Amygdala (tissue), 56 donors: ENCODE measurements around the gene TAOK1.
"Not testable (repeated sequence)": the region's sequence is repeated elsewhere in the genome, so short reads cannot be mapped to it uniquely, and the experiment has no call there.

Experiments
- DNase-seq, 56 donors: peaks; one replicate each; lab custom pipeline; 2025; lab: John Stamatoyannopoulos, UW

Gene TAOK1

DNA sequence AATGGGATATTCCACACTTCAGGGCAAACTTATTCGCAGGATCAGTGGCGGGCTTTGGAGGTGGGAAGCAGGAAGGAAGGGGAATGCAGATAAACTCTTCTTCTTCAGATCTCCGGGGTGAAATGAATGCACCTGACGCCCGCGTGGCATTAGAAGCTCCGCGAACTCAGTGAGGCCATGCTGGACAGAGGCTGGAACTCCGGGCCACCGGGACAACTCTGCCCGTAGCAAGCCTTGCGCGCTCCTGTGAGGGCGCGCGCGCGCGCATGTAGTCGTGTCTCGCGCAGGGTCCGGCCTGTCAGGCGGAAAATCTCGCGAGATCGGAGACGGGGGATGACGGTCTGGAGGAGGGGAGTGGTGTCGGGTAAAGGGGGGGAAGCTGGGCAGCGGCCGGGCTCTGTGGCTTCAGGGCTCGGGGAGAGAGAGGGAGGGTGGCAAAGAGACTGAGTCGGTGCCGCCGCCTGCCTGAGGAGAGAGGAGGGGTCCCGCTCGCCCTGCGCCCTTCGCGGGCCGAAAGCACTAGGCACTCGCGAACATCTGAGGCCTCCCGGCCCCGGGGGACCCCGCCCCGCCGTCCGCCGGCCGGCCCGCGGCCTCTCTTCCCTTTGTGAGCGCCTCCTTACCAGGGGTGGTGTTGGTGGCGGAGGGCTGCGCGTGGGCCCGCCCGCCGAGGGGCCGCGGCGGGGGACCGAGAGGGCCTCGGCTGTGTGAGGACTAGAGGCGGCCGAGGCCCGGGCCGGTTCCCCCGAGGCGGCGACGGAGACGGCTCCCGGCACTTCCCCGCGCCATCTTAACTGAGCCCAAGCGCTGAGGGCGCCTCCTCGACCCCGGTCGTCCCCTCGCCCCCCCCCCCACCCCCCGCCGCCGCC, at the start of gene TAOK1:
Gene TAOK1, plus strand, starts transcription at position 382 of the 869 bp plus-strand sequence. CDS start 61,186 bp downstream, outside the sequence.
- peak; percentile 65 to 99 (median 96) for DNase-seq

DNA sequence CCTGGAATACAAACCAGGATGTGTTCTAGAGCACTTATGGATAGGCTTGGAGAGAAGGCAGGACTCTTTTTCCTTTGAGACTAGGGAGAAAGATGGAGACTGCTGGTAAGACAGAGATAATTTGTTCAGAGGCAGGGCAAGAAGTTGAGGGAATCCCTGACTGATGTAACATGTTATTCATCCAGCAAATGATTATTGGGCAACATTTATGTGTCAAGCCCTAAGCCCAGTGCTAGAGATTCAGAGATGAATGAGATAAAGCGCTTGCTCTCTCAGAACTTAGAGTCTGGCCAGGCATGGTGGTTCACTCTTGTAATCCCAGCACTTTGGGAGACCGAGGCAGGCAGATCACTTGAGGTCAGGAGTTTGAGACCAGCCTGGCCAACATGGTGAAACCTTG, 48.4 kb upstream of the TAOK1 start:
- no peak for DNase-seq

DNA sequence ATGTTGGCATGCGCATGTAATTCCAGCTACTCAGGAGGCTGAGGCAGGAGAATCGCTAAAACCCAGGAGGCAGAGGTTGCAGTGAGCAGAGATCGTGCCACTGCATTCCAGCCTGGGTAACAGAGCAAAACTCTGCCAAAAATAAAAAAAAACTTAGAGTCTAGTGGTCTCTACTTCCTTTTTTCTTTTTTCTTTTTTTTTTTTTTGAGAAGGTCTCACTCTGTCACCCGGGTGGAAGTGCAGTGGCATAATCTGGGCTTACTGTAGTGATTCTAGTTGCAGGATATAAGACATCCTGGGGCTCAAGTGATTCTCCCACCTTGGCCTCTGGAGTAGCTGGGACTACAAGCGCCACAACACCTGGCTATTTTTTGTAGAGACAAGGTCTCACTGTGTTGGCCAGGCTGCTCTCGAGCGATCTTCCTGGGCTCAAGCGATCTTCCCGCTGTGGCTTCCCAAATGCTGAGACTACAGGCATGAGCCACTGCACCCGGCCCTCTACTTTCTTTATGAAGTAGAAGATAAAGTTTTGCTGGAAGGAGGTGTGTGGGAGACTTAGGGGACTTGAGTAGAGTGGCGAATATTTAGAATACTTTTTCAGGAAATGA, 47.9 kb upstream of the TAOK1 start:
- DNase-seq, result no peak

DNA sequence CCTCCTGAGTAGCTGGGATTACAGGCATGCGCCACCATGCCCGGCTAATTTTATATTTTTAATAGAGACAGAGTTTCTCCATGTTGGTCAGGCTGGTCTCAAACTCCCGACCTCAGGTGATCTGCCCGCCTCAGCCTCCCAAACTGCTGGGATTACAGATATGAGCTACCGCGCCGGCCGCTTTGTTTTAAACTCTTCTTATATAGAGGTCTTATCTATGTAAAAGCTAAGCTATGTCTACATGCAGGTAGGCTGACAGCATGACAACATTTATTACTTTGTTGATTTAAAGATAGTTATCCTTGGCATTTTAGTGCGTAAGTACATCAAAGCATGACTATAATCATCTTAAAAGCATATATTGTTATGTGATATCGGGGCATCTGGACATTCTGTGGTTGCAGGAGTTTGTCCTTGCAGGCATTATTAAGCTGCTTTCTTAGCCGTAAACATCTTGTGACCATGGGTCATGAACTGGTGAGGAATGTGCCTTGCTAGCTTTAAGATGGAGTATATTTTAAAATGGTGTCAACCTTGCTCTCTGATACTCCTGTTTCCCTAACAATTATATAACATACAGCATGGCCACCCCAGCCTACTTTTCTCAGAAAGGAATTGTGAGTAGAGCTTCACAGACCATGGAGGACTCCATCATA, 45.8 kb upstream of the TAOK1 start:
- no peak for DNase-seq

DNA sequence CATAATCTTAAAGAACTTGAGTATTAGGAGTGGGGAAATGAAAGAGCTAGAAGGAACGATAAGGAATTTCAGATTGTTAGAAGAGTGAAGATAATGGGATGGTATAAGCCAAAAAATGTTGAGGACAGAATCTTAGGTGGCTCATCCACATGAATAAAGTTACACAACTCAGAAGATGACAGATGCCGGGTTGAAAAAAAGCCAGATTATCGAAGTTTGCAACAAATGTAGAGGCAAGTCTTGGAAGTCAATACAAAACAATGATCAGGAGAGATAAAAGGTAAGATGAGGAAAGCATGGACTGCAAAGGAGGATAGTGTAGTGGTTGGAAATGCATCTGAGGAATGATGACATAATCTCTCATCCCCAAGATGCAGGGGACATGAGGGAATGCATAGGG, 45.1 kb upstream of the TAOK1 start:
- DNase-seq, result no peak

DNA sequence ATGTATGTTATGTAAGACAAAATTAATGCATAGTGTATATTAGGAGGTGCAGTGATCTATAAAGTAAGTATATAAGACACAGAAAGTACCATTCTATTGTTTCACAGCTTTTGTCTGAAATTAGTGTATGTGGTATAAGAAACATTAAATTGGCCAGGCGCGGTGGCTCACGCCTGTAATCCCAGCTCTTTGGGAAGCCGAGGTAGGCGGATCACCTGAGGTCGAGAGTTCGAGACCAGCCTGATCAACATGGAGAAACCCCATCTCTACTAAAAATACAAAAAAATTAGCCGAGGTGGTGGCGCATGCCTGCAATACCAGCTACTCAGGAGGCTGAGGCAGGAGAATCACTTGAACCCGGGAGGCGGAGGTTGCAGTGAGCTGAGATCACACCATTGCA, 44.7 kb upstream of the TAOK1 start:
- not testable (repeated sequence) for DNase-seq

DNA sequence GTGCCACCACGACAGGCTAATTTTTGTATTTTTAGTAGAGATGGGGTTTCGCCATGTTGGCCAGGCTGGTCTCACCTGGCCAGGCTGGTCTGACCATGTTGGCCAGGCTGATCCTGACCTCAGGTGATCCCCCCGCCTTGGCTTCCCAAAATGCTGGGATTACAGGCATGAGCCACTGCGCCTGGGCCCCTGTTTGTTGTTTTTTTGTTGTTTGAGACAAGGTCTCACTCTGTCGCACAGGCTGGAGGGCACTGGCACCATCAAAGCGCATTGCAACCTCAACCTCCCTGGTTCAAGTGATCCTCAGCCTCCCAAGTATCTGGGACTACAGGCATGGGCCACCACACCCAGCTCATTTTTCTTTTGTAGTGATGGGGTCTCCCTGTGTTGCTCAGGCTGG, 43.7 kb upstream of the TAOK1 start:
- no peak for DNase-seq

DNA sequence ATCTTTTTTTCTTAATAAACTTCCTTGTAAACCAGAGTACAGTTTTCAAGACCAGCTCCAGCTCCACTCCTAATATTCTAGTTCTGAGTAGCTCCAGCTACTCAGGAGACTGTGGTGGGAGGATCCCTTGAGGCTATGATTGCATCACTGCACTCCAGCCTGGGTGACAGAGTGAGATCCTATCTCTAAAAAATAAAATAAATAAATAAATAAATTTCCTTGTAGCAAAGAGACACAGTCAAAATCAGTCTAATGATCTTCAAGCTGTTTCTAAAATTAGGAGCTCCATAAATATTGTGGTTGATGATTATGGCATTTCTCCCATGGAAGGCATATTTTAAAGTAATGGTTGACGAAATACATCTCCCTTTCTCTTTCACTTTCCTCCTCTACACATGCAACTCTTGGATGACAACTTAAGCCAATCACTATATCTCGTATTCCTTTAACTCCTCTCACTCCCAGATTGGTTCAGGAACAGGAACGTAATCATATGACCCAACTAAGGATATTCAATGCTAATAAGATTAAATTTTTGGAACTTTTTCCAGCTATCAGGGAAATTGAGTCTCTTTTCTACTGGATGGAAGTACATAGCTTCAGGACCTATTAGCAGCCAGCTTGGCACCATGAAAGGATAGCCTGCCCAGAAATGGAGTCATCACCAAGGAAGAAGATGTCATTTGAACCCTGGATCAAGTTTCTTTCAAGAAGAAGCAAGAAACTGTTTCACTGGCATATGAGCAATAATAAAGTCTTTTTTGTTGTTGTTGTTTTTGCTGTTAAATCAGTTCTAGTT, 42.1 kb upstream of the TAOK1 start:
- no peak for DNase-seq

DNA sequence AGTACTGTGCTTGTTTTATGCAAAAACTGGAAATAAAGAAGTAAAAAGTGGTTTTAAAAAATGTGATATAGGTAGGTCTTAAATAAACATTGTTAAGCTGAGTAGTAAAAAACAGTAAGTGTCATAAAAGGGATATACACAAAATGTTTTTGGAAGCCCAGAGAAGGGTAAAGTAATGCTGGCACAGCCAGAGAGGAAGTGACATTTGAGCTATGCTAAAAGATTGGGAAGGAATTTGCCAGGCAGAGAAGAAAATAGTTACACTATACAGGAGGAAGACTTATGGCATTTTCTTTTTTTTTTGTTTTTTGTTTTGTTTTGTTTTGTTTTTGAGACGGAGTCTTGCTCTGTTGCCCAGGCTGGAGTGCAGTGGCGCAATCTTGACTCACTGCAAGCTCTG, 40.8 kb upstream of the TAOK1 start:
- no peak for DNase-seq

DNA sequence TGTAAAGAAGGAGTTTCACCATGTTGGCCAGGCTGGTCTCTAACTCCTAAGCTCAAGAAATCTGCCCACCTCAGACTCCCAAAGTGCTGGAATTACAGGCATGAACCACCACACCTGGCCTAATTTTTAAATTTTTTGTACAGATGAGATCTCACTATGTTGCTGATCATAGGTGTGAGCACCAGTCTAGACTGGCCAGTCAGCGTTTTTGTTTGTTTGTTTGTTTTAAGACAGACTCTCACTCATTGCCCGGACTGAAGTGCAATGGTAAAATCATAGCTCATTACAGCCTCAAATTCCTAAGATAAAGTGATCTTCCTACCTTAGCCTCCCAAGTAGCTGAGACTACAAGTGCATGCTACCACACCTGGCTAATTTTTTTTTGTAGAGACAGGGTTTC, 38.0 kb upstream of the TAOK1 start:
- no peak for DNase-seq

DNA sequence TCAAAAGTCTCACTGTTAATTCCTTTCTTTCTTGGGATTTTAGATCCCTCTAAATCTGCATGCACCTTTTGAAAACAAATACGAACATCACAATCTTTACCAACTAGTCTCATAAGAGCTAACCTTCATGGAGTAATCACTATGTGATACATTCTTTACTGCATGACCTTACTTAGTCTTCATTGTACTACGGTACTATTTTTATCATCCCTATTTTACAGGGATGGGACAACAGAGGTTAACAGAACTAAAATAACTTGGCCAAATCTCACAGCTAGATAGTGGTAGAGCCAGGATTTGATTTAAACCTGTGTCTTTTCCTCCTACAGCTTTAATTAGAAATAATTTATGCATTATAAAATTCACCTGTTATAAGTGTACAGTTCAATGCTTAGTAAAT, 32.9 kb upstream of the TAOK1 start:
- no peak for DNase-seq

DNA sequence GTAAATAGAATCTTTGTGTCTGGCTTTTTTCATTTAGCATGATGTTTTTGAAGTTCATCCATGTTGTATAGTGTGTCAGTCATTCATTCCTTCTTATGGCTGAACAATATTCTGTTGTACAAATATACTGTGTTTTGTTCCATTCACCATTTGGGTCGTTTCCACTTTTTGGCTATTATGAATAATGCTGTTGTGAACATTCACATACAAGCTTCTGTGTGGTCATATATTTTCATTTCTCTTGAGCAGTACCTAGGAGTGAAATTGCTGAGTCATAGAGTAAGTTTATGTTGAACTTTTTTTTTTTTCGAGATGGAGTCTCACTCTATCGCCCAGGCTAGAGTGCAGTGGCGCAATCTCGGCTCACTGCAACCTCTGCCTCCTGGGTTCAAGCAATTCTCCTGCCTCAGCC, 32.3 kb upstream of the TAOK1 start:
- no peak for DNase-seq

DNA sequence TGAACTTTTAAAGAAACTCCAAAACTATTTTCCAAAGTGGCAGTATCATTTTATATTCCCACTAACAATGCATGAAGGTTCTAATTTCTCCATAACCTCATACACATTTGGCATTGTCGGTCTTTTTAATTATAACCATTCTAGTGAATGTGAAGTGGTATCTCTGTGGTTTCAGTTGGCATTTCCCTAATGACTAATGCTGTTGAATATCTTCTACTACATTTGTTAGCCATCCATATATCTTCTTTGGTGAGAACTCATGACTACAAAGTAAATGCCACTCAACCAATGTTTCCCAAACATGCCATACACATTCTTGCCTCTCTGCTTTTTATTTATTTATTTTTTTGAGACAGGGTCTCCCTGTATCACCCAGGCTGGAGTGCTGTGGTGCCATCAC, 31.7 kb upstream of the TAOK1 start:
- no peak for DNase-seq

DNA sequence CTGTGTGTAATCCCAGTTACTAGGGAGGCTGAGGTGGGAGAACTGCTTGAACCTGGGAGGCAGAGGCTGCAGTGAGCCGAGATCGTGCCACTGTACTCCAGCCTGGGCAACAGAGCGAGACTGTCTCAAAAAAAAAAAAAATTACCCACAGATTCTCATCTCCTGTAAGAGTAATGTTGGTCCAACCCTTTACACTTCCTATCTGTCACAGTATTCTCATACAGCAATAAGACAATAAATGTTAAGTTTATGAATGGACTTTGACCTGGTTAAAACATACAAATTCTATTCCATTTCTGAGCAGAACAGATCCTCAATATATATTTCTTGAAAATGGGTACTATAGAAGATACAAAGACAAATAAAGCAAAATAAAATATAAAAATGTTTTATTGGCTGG, 30.4 kb upstream of the TAOK1 start:
- no peak for DNase-seq

DNA sequence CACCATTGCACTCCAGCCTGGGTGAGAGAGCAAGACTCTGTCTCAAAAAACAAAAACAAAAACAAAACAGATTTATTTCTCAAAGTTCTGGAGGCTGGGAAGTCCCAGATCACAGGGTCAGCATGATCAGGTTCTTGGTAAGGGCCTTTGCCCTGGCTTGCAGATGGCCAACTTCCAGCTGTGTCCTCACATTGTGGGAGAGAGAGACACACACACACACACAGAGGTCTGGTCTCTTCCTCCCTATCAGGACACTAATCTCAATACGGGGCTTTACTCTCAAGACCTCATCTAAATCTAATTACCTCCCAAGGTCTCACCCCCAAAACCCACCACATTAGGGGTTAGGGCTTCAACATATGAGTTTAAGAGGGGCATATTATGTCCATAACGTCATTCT, 26.4 kb upstream of the TAOK1 start:
- DNase-seq, result no peak

DNA sequence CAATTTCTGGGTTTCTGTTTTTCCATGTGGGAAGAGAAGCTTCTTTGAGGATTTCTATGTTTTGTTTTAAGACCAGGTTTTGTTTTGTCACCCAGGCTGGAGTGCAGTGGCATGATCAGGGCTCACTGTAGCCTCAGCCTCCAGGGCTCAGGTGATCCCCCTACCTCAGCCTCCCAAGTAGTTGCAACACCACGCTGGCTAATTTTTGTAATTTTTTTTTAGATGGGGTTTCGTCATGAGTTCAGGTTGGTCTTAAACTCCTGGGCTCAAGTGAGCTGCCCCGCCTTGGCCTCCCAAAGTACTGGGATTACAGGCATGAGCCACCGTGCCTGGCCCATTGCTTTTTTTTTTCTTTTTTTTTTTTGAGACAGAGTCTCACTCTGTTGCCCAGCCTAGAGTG, 25.5 kb upstream of the TAOK1 start:
- DNase-seq, result no peak

DNA sequence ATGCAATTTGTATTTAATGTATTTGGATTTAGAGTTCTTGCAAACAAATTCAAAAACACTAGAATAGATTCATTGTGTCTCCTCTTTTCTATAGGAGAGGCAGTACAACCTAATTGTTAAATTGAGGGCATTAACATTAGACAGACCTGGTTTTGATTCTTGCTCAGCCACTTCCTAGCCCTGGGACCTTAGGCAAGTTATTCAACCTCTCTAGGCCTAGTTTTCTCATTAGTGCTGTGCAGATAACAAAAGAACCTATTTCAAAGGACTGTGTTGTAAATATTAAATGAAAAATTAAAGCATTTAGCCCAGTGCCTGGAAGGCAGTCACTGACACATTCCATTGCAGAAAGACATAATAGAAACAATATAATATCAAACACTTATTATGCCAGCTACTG, 22.0 kb upstream of the TAOK1 start:
- DNase-seq, result no peak

DNA sequence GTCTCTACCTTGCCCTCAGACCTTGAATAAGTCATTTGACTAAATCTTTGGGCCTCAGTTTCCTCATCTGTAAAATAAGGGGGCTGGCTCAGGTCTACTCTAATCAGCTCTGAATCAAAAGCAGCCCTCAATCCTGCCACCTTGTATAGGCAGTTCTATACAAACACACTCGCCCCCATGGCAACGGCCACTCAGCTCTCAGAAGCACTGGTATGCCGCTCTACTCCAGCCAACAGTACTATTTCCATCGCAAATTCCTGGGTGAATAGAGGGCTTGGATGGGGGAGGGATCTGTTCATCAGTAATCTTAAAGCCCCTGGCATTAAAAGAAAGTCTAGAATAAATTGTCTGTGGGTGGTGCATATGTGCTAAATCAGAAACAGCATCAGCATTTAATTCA, 21.2 kb upstream of the TAOK1 start:
- DNase-seq, result peak in 1 of 56 donors; percentile 2

DNA sequence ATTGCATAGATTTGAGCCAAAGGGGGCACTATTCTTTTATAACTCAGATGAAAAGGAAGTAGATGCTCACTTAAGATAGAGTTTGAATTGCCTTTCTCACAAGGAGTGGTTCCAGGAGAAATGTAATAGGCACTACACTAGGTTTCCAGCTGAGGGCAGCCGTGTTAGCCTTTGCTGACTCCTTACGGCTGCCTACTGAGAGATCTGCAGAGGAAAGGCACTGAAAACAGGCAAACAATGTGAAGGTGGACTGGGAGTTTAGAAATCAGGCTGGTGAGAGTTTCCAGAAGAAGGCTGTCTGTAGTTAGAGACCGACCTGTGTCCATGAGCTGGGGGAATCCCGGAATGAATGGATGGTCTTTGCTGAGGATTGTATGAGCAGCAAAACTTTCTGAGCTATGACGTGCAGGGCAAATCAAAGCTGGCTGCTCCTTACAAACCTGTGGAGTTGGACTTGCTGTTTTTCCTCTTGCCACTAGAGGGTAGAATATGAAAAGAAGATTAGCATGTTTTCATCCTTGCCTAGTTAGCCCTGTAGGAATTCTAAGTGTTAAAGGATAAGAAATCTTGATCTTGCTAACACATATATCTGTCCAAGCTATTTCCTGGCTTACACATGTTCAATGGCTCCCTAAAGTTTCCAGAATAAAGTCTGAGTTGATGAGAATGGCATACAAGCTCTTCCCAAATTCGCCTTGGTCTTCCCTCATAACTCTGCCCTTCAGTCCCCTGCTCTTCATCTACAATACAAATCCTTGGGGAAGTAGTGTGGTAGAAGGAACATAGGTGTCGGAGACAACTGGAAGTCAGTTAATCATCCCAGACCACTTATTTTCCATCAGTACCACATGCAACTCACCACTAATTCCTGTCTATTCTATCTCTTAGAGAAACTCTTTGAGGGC, 20.1 kb upstream of the TAOK1 start:
- peak in 35 of 56 donors; percentile 5 to 76 (median 34) for DNase-seq
